SU-DHL-6 (cell line): ENCODE measurements around the gene TPD52L1.

Experiments
- CTCF ChIP-seq: fragments of 200-600 bp; sonication (generic); IDR thresholded peaks from one replicate; pipeline ENCODE4 v1.5.1; 2017; ENCODE audit warnings: antibody characterized with exemption, mild to moderate bottlenecking, low read length, moderate library complexity; ENCODE audit not compliant: insufficient read depth, poor library complexity, severe bottlenecking
- EZH2phosphoT487 ChIP-seq: fragments of 200-600 bp; sonication (generic), shearing (Covaris generic); conservative IDR thresholded peaks from 2 replicates; pipeline ENCODE4 v1.6.1; 2018; ENCODE audit warnings: mild to moderate bottlenecking, antibody characterized with exemption, low read length, moderate library complexity, mixed read lengths

GRCh38 chr6:125271486-125272159, 118.0 kb downstream of the TPD52L1 start:
- TF ChIP-seq EZH2phosphoT487, result no peak
- no peak for TF ChIP-seq CTCF
